PC-9 (cell line): Measurements from ENCODE around the gene DDRGK1. TPM values are rescaled to one million over a fixed set of nuclear protein-coding genes. Genes with fewer than 3 reads are reported as not detected.

Source experiments
- BruUV-seq: library from RNA; stranded (reverse); fragments of 400-500 nt; replicated peaks from 2 replicates; lab custom pipeline; 2021; lab: Mats Ljungman, UMichigan
- CTCF ChIA-PET: fragments of 300-600 bp; sonication (Branson Sonifier 250); formaldehyde crosslinking; loops from one replicate; lab custom pipeline; 2022; ENCODE audit warnings: antibody characterized with exemption; lab: Charles Lee
- POLR2A ChIA-PET: fragments of 300-600 bp; sonication (Branson Sonifier 250); formaldehyde crosslinking; loops from one replicate; lab custom pipeline; 2022; ENCODE audit warnings: antibody characterized with exemption; ENCODE audit not compliant: unreplicated experiment; lab: Charles Lee
- DNase-seq, 2 experiments: peaks; one replicate each; pipeline versions ENCODE4 v3.0.0 to v3.0.0-alpha.2; 2015 to 2022; ENCODE audit warnings: mixed read lengths in 1 of 2
- H2AFZ ChIP-seq: fragments of 200-600 bp; sonication (generic); 2 replicates; pipeline ENCODE4 v1.8.1; 2017; ENCODE audit warnings: antibody characterized with exemption
- H3F3A ChIP-seq: fragments of 200-600 bp; sonication (generic); 2 replicates; pipeline ENCODE4 v1.8.1; 2017; ENCODE audit warnings: antibody characterized with exemption, mild to moderate bottlenecking, low read depth; ENCODE audit not compliant: insufficient read depth
- H3K27ac ChIP-seq: fragments of 200-600 bp; sonication (generic); 2 replicates; pipeline ENCODE4 v1.6.1; 2016; ENCODE audit warnings: mixed run types
- H3K27me3 ChIP-seq: fragments of 200-600 bp; sonication (generic); 2 replicates; pipeline ENCODE4 v1.6.1; 2016; ENCODE audit warnings: low read depth, mixed run types; ENCODE audit not compliant: insufficient read depth
- H3K36me3 ChIP-seq: fragments of 200-600 bp; sonication (generic); 2 replicates; pipeline ENCODE4 v1.6.1; 2016; ENCODE audit warnings: low read depth, mixed run types
- H3K4me1 ChIP-seq: fragments of 200-600 bp; sonication (generic); replicated peaks from 2 replicates; pipeline ENCODE4 v1.6.1; 2016; ENCODE audit warnings: mixed run types; ENCODE audit not compliant: insufficient read depth
- H3K4me2 ChIP-seq: fragments of 200-600 bp; sonication (generic); 2 replicates; pipeline ENCODE4 v1.6.1; 2017; ENCODE audit warnings: mixed run types
- H3K4me3 ChIP-seq: fragments of 200-600 bp; sonication (generic); 2 replicates; pipeline ENCODE4 v1.6.1; 2016; ENCODE audit warnings: mixed run types
- H3K79me2 ChIP-seq: fragments of 200-600 bp; sonication (generic); 2 replicates; pipeline ENCODE4 v1.6.1; 2017; ENCODE audit warnings: low read depth, mixed run types
- H3K9me2 ChIP-seq: fragments of 200-600 bp; sonication (generic); 2 replicates; pipeline ENCODE4 v1.8.1; 2017; ENCODE audit warnings: mild to moderate bottlenecking; ENCODE audit not compliant: insufficient read depth
- H3K9me3 ChIP-seq: fragments of 200-600 bp; sonication (generic); 2 replicates; pipeline ENCODE4 v1.8.1; 2016; ENCODE audit warnings: low read depth; ENCODE audit not compliant: insufficient read depth
- H4K20me1 ChIP-seq: fragments of 200-600 bp; sonication (generic); 2 replicates; pipeline ENCODE4 v1.8.1; 2017; ENCODE audit not compliant: insufficient read depth
- EZH2 ChIP-seq: fragments of 200-600 bp; sonication (generic); IDR thresholded peaks from 2 replicates; pipeline ENCODE4 v1.8.0; 2017; ENCODE audit warnings: antibody characterized with exemption, low read depth
- intact Hi-C: fragments of 100-400 bp; cut with micrococcal nuclease; formaldehyde crosslinking; loops from one replicate; pipeline ENCODE4 v1.10.0; 2022; ENCODE audit not compliant: unreplicated experiment
- total RNA-seq: library from RNA; stranded (reverse); gene quantifications from 2 replicates; pipeline ENCODE4 v1.2.3, GENCODE V29; 2021
- TF ChIP-seq, protein P1 (sequence below): fragments of 200-600 bp; sonication (generic); conservative IDR thresholded peaks from 2 replicates; pipeline ENCODE4 v1.6.1; 2017; ENCODE audit warnings: mixed run types, antibody characterized with exemption, mild to moderate bottlenecking, moderate library complexity

DDRGK1 gene
- total RNA-seq, 1 experiment from 2014 or later = 70.4 TPM

DNA sequence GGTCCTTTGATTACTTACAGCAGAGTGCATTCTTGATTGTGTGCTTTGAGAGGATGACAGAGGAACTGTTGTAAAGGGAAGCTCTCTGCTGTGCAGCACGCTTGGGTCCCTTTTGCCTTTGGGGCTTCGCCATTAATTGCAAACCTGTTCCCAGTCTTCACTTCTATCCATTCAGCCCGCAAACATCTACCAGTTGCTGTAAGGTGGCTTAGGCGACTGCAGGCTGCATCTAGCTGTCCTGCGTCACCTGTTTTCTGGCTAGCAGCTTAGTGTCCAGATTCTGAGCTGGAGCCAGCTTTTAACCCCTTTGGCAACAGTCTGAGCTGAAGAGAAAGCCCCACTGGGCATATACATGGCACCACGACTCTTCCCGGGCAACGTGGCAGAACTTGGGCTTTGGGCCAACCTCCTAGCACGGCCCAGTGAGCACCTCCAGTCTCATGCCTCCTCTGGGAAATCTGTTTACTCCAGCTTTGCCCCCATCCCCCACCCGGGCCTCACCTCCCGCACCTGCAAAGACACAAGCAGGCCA is 42.3 kb downstream of the DDRGK1 start:
- Histone ChIP-seq H3K27me3 (no peaks in the 10 kb centered on the region), H3K36me3 (no peaks in the 10 kb centered on the region), H3K4me2 (no peak overlapping the region), H3K9me2 (no peaks in the 10 kb centered on the region), H3F3A (peaks cover 4% of the 10 kb centered on the region; the same call in 1 of the 2 replicates), H4K20me1 (peaks cover 19% of the 10 kb centered on the region), H3K79me2 (peaks cover 34% of the 10 kb centered on the region), H2AFZ (no peak overlapping the region), H3K4me3 (no peak overlapping the region), H3K9me3 (no peaks in the 10 kb centered on the region), H3K4me1 (peaks cover 18% of the 10 kb centered on the region), H3K27ac (no peak overlapping the region)
- no peak for DNase-seq
- POLR2A ChIA-PET = interaction anchor here (0.7 kb wide), 1 partner anchor 48 kb away, joined by 3 read pairs; no protein-coding TSS in a partner anchor
- CTCF ChIA-PET = interaction anchor here (1.0 kb wide), 1 partner anchor 23 kb away, joined by 3 read pairs; no protein-coding TSS in a partner anchor
- intact Hi-C loops = no loop called here
- no TSS peak for BruUV-seq
- TF ChIP-seq, protein P1, sequence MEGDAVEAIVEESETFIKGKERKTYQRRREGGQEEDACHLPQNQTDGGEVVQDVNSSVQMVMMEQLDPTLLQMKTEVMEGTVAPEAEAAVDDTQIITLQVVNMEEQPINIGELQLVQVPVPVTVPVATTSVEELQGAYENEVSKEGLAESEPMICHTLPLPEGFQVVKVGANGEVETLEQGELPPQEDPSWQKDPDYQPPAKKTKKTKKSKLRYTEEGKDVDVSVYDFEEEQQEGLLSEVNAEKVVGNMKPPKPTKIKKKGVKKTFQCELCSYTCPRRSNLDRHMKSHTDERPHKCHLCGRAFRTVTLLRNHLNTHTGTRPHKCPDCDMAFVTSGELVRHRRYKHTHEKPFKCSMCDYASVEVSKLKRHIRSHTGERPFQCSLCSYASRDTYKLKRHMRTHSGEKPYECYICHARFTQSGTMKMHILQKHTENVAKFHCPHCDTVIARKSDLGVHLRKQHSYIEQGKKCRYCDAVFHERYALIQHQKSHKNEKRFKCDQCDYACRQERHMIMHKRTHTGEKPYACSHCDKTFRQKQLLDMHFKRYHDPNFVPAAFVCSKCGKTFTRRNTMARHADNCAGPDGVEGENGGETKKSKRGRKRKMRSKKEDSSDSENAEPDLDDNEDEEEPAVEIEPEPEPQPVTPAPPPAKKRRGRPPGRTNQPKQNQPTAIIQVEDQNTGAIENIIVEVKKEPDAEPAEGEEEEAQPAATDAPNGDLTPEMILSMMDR = no peak
- no peak for TF ChIP-seq EZH2

DNA sequence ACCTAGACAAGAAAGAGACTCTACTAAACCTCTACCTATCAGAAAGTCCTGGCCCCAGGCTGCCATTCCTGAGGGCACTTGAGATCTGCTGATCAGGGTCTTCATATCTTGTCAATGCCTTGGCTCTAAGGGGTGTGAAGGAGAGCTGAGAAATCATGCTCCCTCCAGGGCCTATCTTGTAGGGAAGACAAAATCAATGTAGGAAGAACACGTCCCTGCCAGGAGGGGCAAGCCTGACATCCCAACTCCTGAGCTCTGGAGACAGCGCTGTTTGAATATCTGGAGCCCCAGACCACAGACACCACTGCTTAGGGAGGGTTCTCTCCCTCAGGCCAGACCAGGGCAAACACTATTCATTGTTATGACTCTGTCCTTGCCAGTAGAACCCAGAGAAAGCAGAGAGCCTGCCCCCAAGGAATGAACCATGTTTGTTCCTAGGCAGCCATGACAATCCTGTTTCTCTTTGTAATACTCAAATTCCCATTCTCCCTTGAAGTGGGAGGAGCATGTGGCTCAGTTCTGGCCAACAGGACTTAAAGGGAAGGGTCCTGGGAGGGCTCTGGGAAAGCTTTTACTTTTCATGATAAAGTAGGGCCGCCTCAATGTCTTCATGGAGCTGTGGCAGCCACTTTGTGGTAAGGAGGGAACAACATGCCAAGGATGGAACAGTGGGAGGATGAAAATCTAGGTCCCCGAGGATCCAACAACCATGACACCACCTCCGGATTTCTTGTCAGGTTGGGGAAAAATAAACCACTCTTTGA is 43.0 kb downstream of the DDRGK1 start:
- DNase-seq = no peak
- POLR2A ChIA-PET = interaction anchor here (0.7 kb wide), 1 partner anchor 48 kb away, joined by 3 read pairs; no protein-coding TSS in a partner anchor
- Histone ChIP-seq H4K20me1 (peaks cover 25% of the 10 kb centered on the region), H3K27ac (no peak overlapping the region), H3K4me1 (peaks cover 21% of the 10 kb centered on the region), H3K36me3 (no peaks in the 10 kb centered on the region), H3K9me2 (no peaks in the 10 kb centered on the region), H3K4me2 (no peak overlapping the region), H2AFZ (no peak overlapping the region), H3K27me3 (no peaks in the 10 kb centered on the region), H3F3A (peaks cover 6% of the 10 kb centered on the region; the same call in 1 of the 2 replicates), H3K79me2 (peaks cover 40% of the 10 kb centered on the region), H3K4me3 (no peak overlapping the region), H3K9me3 (no peaks in the 10 kb centered on the region)
- BruUV-seq = no TSS peak
- no peak for TF ChIP-seq EZH2
- TF ChIP-seq, protein P1 = no peak
- CTCF ChIA-PET = interaction anchor here (0.5 to 1.0 kb wide), 3 partner anchors 24 to 108 kb away, joined by 3 to 12 read pairs (median 7); no protein-coding TSS in a partner anchor
- intact Hi-C loops = no loop called here

DNA sequence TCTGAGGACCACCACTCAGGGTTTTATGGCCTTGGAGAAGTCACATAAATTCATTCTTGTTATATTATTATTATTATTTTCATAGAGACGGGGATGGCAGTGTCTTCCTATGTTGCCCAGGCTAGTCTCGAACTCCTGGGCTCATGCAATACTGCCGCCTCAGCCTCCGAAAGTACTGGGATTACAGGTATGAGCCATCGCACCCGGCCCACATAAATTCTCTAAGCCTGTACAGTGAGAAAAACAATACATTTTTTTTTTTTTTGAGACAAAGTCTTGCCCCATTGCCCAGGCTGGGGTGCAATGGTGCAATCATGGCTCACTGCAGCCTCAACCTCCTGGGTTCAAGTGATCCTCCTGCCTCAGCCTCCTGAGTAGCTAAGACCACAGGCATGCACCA is 44.1 kb downstream of the DDRGK1 start:
- POLR2A ChIA-PET = no interaction called here
- H3K4me3 ChIP-seq = peak overlapping the region; percentile 95; the same call in 1 of the 2 replicates
- H4K20me1 ChIP-seq = peaks cover 34% of the 10 kb centered on the region
- H3K36me3 ChIP-seq = no peaks in the 10 kb centered on the region
- H3K27me3 ChIP-seq = no peaks in the 10 kb centered on the region
- no peaks in the 10 kb centered on the region for H3K9me3 ChIP-seq
- peak overlapping the region; percentile 100 for H3K4me2 ChIP-seq
- no peak for DNase-seq
- CTCF ChIA-PET = interaction anchor here (0.7 kb wide), 2 partner anchors 55 to 154 kb away, joined by 5 to 9 read pairs; no protein-coding TSS in a partner anchor
- H3K9me2 ChIP-seq = no peaks in the 10 kb centered on the region
- no peak overlapping the region for H3K27ac ChIP-seq
- no TSS peak for BruUV-seq
- TF ChIP-seq EZH2 = no peak
- TF ChIP-seq, protein P1 = no peak
- H2AFZ ChIP-seq = peak overlapping the region; percentile 96
- peaks cover 21% of the 10 kb centered on the region for H3K4me1 ChIP-seq
- intact Hi-C loops = no loop called here
- H3F3A ChIP-seq = peaks cover 7% of the 10 kb centered on the region; the same call in 1 of the 2 replicates
- peaks cover 51% of the 10 kb centered on the region for H3K79me2 ChIP-seq
